HepG2 (cell line): ENCODE measurements around the gene GGACT.

Experiments
- MXI1 ChIP-seq: IDR thresholded peaks from 3 replicates; pipeline ENCODE4 v1.6.1; 2012; ENCODE audit warnings: low read depth, low read length, inconsistent platforms, borderline replicate concordance
- SMAD1 ChIP-seq: sonication (generic); formaldehyde crosslinking; IDR thresholded peaks from 2 replicates; pipeline ENCODE4 v1.4.0; 2020; ENCODE audit warnings: missing genetic modification reagents, low read depth, mild to moderate bottlenecking, borderline replicate concordance
- ZNF879 ChIP-seq: sonication (generic); formaldehyde crosslinking; IDR thresholded peaks from 2 replicates; pipeline ENCODE4 v1.8.1; 2023; ENCODE audit warnings: missing genetic modification reagents
- ZSCAN12 ChIP-seq: sonication (generic); formaldehyde crosslinking; IDR thresholded peaks from 2 replicates; pipeline ENCODE4 v1.9.0; 2021; ENCODE audit warnings: mild to moderate bottlenecking, missing genetic modification reagents
- TF ChIP-seq, protein P1 (sequence below): sonication (generic); formaldehyde crosslinking; IDR thresholded peaks from 2 replicates; pipeline ENCODE4 v1.5.0; 2020; ENCODE audit warnings: mild to moderate bottlenecking, missing genetic modification reagents, moderate library complexity

DNA sequence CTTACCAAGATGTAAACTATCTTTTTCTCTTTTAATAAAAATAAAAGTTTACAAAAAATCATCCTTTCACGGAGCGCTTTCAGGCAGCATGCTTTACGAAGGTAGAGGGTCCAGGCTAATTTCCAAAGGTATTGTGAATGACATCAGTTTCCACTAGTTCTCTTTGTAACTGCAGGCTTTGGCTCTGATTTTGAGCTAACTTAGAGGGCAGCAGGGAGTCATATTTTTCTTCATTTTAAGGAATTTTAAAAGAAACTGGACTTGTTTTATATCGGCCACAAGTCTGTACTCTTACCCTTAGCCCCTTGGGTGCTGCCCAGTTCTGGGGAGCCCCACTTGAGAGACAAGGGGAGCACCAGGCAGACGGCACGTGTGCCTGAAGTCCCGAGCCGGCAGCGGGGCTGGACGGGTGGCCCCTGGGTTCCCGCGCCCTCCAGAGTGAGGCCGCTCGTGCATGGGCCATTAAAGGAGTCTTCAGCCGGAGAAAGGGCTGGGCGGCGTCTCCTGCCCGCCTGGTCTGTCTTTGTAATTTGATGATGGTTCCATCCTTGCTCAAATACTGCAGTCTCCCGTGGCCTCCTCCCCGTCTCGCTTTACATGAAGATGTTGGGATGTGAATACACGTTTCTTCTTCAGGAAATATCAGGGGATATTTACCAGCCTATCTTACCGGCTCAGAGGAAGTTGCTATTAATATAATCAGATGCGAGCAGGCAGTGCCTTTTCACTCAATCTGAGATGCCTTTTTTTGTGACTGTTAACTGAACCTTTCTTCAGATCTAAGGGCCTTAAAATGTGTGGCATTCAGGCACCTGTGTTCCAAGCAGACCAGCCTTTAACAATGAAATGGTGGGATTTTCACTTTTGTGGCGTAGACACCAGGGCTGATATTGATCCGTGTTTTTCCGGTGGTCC lies 67.4 kb downstream of the GGACT start:
- TF ChIP-seq, protein P1, sequence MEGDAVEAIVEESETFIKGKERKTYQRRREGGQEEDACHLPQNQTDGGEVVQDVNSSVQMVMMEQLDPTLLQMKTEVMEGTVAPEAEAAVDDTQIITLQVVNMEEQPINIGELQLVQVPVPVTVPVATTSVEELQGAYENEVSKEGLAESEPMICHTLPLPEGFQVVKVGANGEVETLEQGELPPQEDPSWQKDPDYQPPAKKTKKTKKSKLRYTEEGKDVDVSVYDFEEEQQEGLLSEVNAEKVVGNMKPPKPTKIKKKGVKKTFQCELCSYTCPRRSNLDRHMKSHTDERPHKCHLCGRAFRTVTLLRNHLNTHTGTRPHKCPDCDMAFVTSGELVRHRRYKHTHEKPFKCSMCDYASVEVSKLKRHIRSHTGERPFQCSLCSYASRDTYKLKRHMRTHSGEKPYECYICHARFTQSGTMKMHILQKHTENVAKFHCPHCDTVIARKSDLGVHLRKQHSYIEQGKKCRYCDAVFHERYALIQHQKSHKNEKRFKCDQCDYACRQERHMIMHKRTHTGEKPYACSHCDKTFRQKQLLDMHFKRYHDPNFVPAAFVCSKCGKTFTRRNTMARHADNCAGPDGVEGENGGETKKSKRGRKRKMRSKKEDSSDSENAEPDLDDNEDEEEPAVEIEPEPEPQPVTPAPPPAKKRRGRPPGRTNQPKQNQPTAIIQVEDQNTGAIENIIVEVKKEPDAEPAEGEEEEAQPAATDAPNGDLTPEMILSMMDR = no peak
- TF ChIP-seq ZSCAN12 = no peak
- no peak for TF ChIP-seq ZNF879
- TF ChIP-seq MXI1 = no peak
- TF ChIP-seq SMAD1 (CRISPR knock-in tag) = no peak
